H1 (cell line): ENCODE measurements around the gene TFE3.

Experiments
- CHD1 ChIP-seq: IDR thresholded peaks from 2 replicates; pipeline ENCODE4 v1.6.1; 2012; ENCODE audit warnings: low read depth, low read length, improper control_type of control experiment
- CTCF ChIP-seq, 3 experiments: IDR thresholded peaks; 1 replicate in 2 of 3; 2 replicates in 1 of 3; pipeline versions ENCODE4 v1.5.1 to v1.6.1; 2011; ENCODE audit warnings: low read length in 3 of 3, mild to moderate bottlenecking in 3 of 3, inconsistent platforms in 2 of 3, low read depth in 1 of 3, moderate library complexity in 1 of 3; ENCODE audit not compliant: insufficient read depth in 1 of 3; ENCODE audit errors: control extremely low read depth in 1 of 3
- JUND ChIP-seq: IDR thresholded peaks from 2 replicates; pipeline ENCODE4 v1.6.1; 2011; ENCODE audit warnings: mild to moderate bottlenecking, improper control_type of control experiment, low read length

DNA sequence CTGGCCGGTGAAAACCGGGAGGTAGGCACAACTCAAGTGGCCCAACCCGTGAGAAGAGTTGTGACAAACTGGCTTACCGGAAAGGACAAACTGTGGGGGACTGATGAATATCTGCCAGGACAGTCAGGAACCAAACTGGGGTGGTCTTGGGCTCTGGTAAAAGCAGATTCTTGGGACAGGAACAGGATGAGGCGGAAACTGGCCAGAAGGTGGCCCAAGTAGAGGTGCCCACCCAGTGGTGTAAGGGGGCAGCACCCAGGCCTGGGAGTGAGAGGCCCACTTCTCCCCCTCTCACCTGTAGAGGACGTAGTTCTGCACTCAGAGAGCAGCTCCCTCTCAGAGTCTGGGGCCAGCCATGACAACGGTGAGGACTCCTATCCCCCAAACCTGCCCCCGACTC lies 21.6 kb upstream of the TFE3 start:
- peak in 1 of 3 experiments; percentile 6; a peak in 1 of 4 replicates for TF ChIP-seq CTCF (IDR thresholded peaks at IDR 0.05; ENCODE audit: control extremely low read depth in 1 of 3, insufficient read depth in 1 of 3, low read depth in 1 of 3, low read length in 3 of 3)
- TF ChIP-seq CHD1, result no peak
- TF ChIP-seq JUND, result no peak
